ENCODE measurements around the gene RPL6. TPM values are rescaled to one million over a fixed set of nuclear protein-coding genes. Genes with fewer than 3 reads are reported as not detected.
"Not testable (repeated sequence)": the region's sequence is repeated elsewhere in the genome, so short reads cannot be mapped to it uniquely, and the experiment has no call there.

RPL6 gene
- polyA plus RNA-seq, 1 donor from 2014 or later: 1,647 TPM

DNA sequence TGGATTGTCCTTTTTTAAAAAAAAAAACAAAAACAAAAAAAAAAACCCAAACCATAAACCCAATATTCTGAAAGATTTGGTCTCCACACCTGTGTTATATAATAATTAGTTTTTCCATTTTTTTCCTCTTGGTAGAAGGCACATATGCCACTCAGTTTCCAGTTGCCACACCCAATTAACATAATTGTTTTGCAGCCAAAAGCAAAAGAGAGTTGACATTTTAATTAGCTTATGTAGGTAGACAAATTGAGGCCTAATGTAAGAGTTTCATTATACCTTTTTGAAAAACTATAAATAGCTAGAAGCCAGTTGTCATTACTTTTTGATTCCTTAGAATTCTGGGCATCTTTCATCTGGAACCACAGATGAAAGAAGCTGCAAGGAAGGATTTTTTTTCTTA lies 30.4 kb upstream of the RPL6 start:
- H3K9me2 ChIP-seq (ENCODE audit: insufficient read depth, low read length): no peaks in the 10 kb centered on the region
- peaks cover 11% of the 10 kb centered on the region for H3K79me2 ChIP-seq (replicated peaks; ENCODE audit: insufficient read depth, low read length)
- H3F3A ChIP-seq (ENCODE audit: insufficient read depth, low read length, poor library complexity, severe bottlenecking): no peaks in the 10 kb centered on the region
- H3K9me3 ChIP-seq (ENCODE audit: low read length): no peaks in the 10 kb centered on the region
- TF ChIP-seq, protein P1, sequence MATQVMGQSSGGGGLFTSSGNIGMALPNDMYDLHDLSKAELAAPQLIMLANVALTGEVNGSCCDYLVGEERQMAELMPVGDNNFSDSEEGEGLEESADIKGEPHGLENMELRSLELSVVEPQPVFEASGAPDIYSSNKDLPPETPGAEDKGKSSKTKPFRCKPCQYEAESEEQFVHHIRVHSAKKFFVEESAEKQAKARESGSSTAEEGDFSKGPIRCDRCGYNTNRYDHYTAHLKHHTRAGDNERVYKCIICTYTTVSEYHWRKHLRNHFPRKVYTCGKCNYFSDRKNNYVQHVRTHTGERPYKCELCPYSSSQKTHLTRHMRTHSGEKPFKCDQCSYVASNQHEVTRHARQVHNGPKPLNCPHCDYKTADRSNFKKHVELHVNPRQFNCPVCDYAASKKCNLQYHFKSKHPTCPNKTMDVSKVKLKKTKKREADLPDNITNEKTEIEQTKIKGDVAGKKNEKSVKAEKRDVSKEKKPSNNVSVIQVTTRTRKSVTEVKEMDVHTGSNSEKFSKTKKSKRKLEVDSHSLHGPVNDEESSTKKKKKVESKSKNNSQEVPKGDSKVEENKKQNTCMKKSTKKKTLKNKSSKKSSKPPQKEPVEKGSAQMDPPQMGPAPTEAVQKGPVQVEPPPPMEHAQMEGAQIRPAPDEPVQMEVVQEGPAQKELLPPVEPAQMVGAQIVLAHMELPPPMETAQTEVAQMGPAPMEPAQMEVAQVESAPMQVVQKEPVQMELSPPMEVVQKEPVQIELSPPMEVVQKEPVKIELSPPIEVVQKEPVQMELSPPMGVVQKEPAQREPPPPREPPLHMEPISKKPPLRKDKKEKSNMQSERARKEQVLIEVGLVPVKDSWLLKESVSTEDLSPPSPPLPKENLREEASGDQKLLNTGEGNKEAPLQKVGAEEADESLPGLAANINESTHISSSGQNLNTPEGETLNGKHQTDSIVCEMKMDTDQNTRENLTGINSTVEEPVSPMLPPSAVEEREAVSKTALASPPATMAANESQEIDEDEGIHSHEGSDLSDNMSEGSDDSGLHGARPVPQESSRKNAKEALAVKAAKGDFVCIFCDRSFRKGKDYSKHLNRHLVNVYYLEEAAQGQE (IDR thresholded peaks at IDR 0.05; ENCODE audit: borderline replicate concordance): no peak
- TF ChIP-seq, protein P2, sequence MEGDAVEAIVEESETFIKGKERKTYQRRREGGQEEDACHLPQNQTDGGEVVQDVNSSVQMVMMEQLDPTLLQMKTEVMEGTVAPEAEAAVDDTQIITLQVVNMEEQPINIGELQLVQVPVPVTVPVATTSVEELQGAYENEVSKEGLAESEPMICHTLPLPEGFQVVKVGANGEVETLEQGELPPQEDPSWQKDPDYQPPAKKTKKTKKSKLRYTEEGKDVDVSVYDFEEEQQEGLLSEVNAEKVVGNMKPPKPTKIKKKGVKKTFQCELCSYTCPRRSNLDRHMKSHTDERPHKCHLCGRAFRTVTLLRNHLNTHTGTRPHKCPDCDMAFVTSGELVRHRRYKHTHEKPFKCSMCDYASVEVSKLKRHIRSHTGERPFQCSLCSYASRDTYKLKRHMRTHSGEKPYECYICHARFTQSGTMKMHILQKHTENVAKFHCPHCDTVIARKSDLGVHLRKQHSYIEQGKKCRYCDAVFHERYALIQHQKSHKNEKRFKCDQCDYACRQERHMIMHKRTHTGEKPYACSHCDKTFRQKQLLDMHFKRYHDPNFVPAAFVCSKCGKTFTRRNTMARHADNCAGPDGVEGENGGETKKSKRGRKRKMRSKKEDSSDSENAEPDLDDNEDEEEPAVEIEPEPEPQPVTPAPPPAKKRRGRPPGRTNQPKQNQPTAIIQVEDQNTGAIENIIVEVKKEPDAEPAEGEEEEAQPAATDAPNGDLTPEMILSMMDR (IDR thresholded peaks at IDR 0.05; ENCODE audit: poor library complexity, severe bottlenecking): no peak
- TF ChIP-seq TAF1 (IDR thresholded peaks at IDR 0.05; ENCODE audit: low read depth) (no peak), SMC3 (conservative IDR thresholded peaks at IDR 0.05; ENCODE audit: poor library complexity) (no peak), RAD21 (conservative IDR thresholded peaks at IDR 0.05) (no peak)
- H3K9ac ChIP-seq (ENCODE audit: low read length): no peak overlapping the region
- no peaks in the 10 kb centered on the region for H3K27me3 ChIP-seq (ENCODE audit: insufficient read depth, low read depth, low read length)
- H3K27ac ChIP-seq (ENCODE audit: low read length): no peak overlapping the region
- H2AFZ ChIP-seq (ENCODE audit: low read depth, low read length): no peak overlapping the region
- no peak overlapping the region for H3K4me2 ChIP-seq (ENCODE audit: low read length)
- H3K4me3 ChIP-seq (ENCODE audit: low read length): no peak overlapping the region
- no peaks in the 10 kb centered on the region for H3K36me3 ChIP-seq (ENCODE audit: insufficient read depth, low read length)
- no peaks in the 10 kb centered on the region for H4K20me1 ChIP-seq (ENCODE audit: insufficient read depth)

DNA sequence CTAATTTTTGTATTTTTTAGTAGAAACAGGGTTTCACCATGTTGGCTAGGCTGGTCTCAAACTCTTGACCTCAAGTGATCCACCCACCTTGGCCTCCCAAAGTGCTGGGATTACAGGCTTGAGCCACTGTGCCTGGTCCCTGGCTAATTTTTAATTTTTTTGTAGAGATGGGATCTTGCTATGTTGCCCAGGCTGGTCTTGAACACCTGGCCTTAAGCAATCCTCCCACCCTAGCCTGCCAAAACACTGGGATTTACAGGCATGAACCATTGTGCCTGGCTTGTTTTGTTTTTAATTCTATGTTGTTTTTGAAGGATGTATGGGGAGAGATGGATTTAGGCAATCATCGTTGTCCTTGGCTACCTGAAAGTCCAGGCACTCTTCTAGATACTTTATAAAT lies 29.2 kb upstream of the RPL6 start:
- not testable (repeated sequence) for H3K9ac ChIP-seq (ENCODE audit: low read length); H2AFZ ChIP-seq (ENCODE audit: low read depth, low read length); H3K36me3 ChIP-seq (ENCODE audit: insufficient read depth, low read length); H3K27me3 ChIP-seq (ENCODE audit: insufficient read depth, low read depth, low read length); H3K4me2 ChIP-seq (ENCODE audit: low read length); H3K4me3 ChIP-seq (ENCODE audit: low read length); H3F3A ChIP-seq (ENCODE audit: insufficient read depth, low read length, poor library complexity, severe bottlenecking); H4K20me1 ChIP-seq (ENCODE audit: insufficient read depth); H3K9me3 ChIP-seq (ENCODE audit: low read length); H3K27ac ChIP-seq (ENCODE audit: low read length); H3K9me2 ChIP-seq (ENCODE audit: insufficient read depth, low read length)
- H3K79me2 ChIP-seq (replicated peaks; ENCODE audit: insufficient read depth, low read length): peaks cover 11% of the 10 kb centered on the region

DNA sequence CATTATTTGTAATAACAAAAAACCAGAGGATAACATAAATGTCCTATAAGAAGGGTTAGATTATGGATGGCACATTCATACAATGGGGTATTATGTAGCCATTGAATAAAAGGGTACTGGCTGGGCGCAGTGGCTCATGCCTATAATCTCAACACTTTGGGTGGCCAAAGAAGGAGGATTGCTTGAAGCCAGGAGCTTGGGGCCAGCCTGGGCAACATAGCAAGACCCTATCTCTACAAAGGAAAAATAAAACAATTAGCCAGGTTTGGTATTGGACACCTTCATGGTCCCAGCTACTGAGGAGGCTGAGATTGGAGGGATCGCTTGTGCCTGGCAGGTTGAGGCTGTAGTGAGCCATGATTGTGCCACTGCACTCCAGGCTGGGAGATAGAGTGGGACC lies 24.1 kb upstream of the RPL6 start:
- Histone ChIP-seq H3K4me3 (ENCODE audit: low read length) (no peak overlapping the region), H4K20me1 (ENCODE audit: insufficient read depth) (no peaks in the 10 kb centered on the region), H3K9ac (ENCODE audit: low read length) (no peak overlapping the region), H3F3A (ENCODE audit: insufficient read depth, low read length, poor library complexity, severe bottlenecking) (no peaks in the 10 kb centered on the region), H3K36me3 (ENCODE audit: insufficient read depth, low read length) (no peaks in the 10 kb centered on the region), H3K9me3 (ENCODE audit: low read length) (no peaks in the 10 kb centered on the region), H3K27ac (ENCODE audit: low read length) (no peak overlapping the region), H3K9me2 (ENCODE audit: insufficient read depth, low read length) (no peaks in the 10 kb centered on the region), H3K4me2 (ENCODE audit: low read length) (no peak overlapping the region), H3K79me2 (replicated peaks; ENCODE audit: insufficient read depth, low read length) (peaks cover 16% of the 10 kb centered on the region), H2AFZ (ENCODE audit: low read depth, low read length) (no peak overlapping the region), H3K27me3 (ENCODE audit: insufficient read depth, low read depth, low read length) (no peaks in the 10 kb centered on the region)
- TF ChIP-seq MXI1 (conservative IDR thresholded peaks at IDR 0.05; ENCODE audit: poor library complexity, severe bottlenecking): no peak
- no peak for TF ChIP-seq RAD21 (conservative IDR thresholded peaks at IDR 0.05)
- no peak for TF ChIP-seq POLR2AphosphoS5 (IDR thresholded peaks at IDR 0.05)
- TF ChIP-seq EZH2 (IDR thresholded peaks at IDR 0.05; ENCODE audit: borderline replicate concordance, insufficient read depth, low read length, poor library complexity, severe bottlenecking): no peak
- TF ChIP-seq SMC3 (conservative IDR thresholded peaks at IDR 0.05; ENCODE audit: poor library complexity): no peak
- TF ChIP-seq, protein P2 (IDR thresholded peaks at IDR 0.05; ENCODE audit: poor library complexity, severe bottlenecking): no peak
- TF ChIP-seq TAF1 (IDR thresholded peaks at IDR 0.05; ENCODE audit: low read depth): no peak
- TF ChIP-seq EP300 (conservative IDR thresholded peaks at IDR 0.05; ENCODE audit: poor library complexity, severe bottlenecking): no peak

Measured in neural cell (in vitro differentiated cells).